GM12873 (cell line): Measurements from ENCODE around the gene CADM1.

Experiments used
- CTCF ChIP-seq: IDR thresholded peaks from 2 replicates; pipeline ENCODE4 v1.5.1; 2012; ENCODE audit warnings: low read depth, mild to moderate bottlenecking, moderate library complexity, low read length, control low read depth; ENCODE audit not compliant: insufficient read depth; ENCODE audit errors: missing control alignments

Gene CADM1

GRCh38 chr11:115167456-115167855 lies 336.8 kb downstream of the CADM1 start:
- no peak for TF ChIP-seq CTCF

- no peak for TF ChIP-seq CTCF
Measured at GRCh38 chr11:115166820-115167219, 337.4 kb downstream of the CADM1 start.

GRCh38 chr11:115164774-115165173 lies 339.4 kb downstream of the CADM1 start:
- TF ChIP-seq CTCF = no peak

GRCh38 chr11:115162919-115163318 lies 341.3 kb downstream of the CADM1 start:
- no peak for TF ChIP-seq CTCF

- no peak for TF ChIP-seq CTCF
Measured at GRCh38 chr11:115161876-115162275, 342.3 kb downstream of the CADM1 start.

GRCh38 chr11:115159207-115159606 lies 345.0 kb downstream of the CADM1 start:
- no peak for TF ChIP-seq CTCF

GRCh38 chr11:115158053-115158452 lies 346.2 kb downstream of the CADM1 start:
- TF ChIP-seq CTCF = no peak
